Keratinocyte (primary cell): ENCODE data around the gene ARID4A. TPM values are rescaled to one million over a fixed set of nuclear protein-coding genes. Genes with fewer than 3 reads are reported as not detected.

Experiments used
- DNase-seq: peaks from one replicate; pipeline ENCODE4 v3.0.0-alpha.2; 2011; ENCODE audit warnings: low read depth, missing footprints, low spot score
- FAIRE-seq: peaks from 2 replicates; lab custom pipeline; 2011; peaks lifted over from hg19 to GRCh38; lab: Jason Lieb, UNC
- H2AFZ ChIP-seq: 2 replicates; pipeline ENCODE4 v1.6.0; 2012; ENCODE audit warnings: low read length, control low read depth, inconsistent platforms; ENCODE audit not compliant: control insufficient read depth
- H3K27ac ChIP-seq: 2 replicates; pipeline ENCODE4 v1.5.1; 2011; ENCODE audit warnings: low read length; ENCODE audit not compliant: control insufficient read depth, insufficient read depth
- H3K27me3 ChIP-seq: 3 replicates; pipeline ENCODE4 v1.6.0; 2011; ENCODE audit warnings: low read length; ENCODE audit not compliant: control insufficient read depth, insufficient read depth; ENCODE audit errors: extremely low read depth
- H3K36me3 ChIP-seq, 2 experiments: 2 replicates in 1 of 2; 3 replicates in 1 of 2; pipeline ENCODE4 v1.5.1; 2011; ENCODE audit warnings: low read length in 2 of 2, mild to moderate bottlenecking in 1 of 2; ENCODE audit not compliant: control insufficient read depth in 2 of 2, insufficient read depth in 2 of 2; ENCODE audit errors: extremely low read depth in 1 of 2
- H3K4me1 ChIP-seq: 3 replicates; pipeline ENCODE4 v1.5.1; 2011; ENCODE audit warnings: low read length; ENCODE audit not compliant: control insufficient read depth, insufficient read depth; ENCODE audit errors: extremely low read depth
- H3K4me2 ChIP-seq: 3 replicates; pipeline ENCODE4 v1.6.0; 2011; ENCODE audit warnings: low read depth, low read length; ENCODE audit not compliant: control insufficient read depth, insufficient read depth; ENCODE audit errors: extremely low read depth
- H3K4me3 ChIP-seq, 3 experiments: fragments of 200-600 bp in 1 of 3; sonication (generic) in 1 of 3; 2 replicates in 2 of 3; 3 replicates in 1 of 3; pipeline ENCODE4 v1.5.1; 2011 to 2016; ENCODE audit warnings: low read length in 3 of 3, mild to moderate bottlenecking in 3 of 3, control low read depth in 2 of 3, inconsistent platforms in 1 of 3, low read depth in 1 of 3, mixed read lengths in 1 of 3, mixed run types in 1 of 3, moderate library complexity in 1 of 3; ENCODE audit not compliant: control insufficient read depth in 2 of 3, insufficient read depth in 2 of 3; ENCODE audit errors: extremely low read depth in 1 of 3
- H3K79me2 ChIP-seq: 2 replicates; pipeline ENCODE4 v1.6.0; 2012; ENCODE audit warnings: low read length; ENCODE audit not compliant: control insufficient read depth, insufficient read depth
- H3K9ac ChIP-seq: 3 replicates; pipeline ENCODE4 v1.6.0; 2011; ENCODE audit warnings: low read length; ENCODE audit not compliant: control insufficient read depth, insufficient read depth; ENCODE audit errors: extremely low read depth
- H3K9me1 ChIP-seq: 3 replicates; pipeline ENCODE4 v1.6.0; 2011; ENCODE audit warnings: low read length; ENCODE audit not compliant: control insufficient read depth, insufficient read depth; ENCODE audit errors: extremely low read depth
- H3K9me3 ChIP-seq: 2 replicates; pipeline ENCODE4 v1.5.1; 2012; ENCODE audit warnings: low read depth, low read length; ENCODE audit not compliant: control insufficient read depth
- H4K20me1 ChIP-seq: 3 replicates; pipeline ENCODE4 v1.6.0; 2011; ENCODE audit warnings: low read length; ENCODE audit not compliant: control insufficient read depth, insufficient read depth; ENCODE audit errors: extremely low read depth
- CTCF ChIP-seq, 3 experiments: IDR thresholded peaks in 1 of 3; conservative IDR thresholded peaks in 1 of 3; optimal IDR thresholded peaks in 1 of 3; 2 replicates in 2 of 3; 3 replicates in 1 of 3; pipeline versions ENCODE3 to v1.5.1; 2011; ENCODE audit warnings: low read length in 3 of 3, mild to moderate bottlenecking in 3 of 3, moderate library complexity in 2 of 3, control low read depth in 1 of 3, inconsistent platforms in 1 of 3; ENCODE audit not compliant: insufficient read depth in 2 of 3; ENCODE audit errors: extremely low read depth in 1 of 3
- EZH2 ChIP-seq: IDR thresholded peaks from one replicate; pipeline ENCODE4 v1.6.1; 2012; ENCODE audit warnings: inconsistent platforms, mild to moderate bottlenecking, low read length, moderate library complexity
- dilution Hi-C: fragments of 300-500 bp; cut with MboI; formaldehyde crosslinking; loops from one replicate; pipeline ENCODE4 v1.7.0; 2020; ENCODE audit warnings: low sequenced_read_pairs; ENCODE audit not compliant: extremely low pct_ligation_motif_present
- polyA plus RNA-seq, 5 experiments: library from polyadenylated mRNA; depleted of rRNA in 3 of 5; stranded (reverse) in 3 of 5; stranded (forward) in 1 of 5; unstranded in 1 of 5; fragments of >200 nt; gene quantifications; 1 replicate in 1 of 5; 2 replicates in 3 of 5; 3 replicates in 1 of 5; pipeline versions ENCODE4 v1.2.1 to v1.2.3, GENCODE V29; 2011 to 2012; ENCODE audit warnings: missing spikeins in 2 of 5, low read depth in 1 of 5, low replicate concordance in 1 of 5

The ARID4A gene
- polyA plus RNA-seq, 1 donor (not counting 4 experiments of a cell fraction or from before 2014, with no cell fraction given): 8.4 TPM

GRCh38 chr14:58395812-58396788 lies 97.7 kb downstream of the ARID4A start, which contains the start of gene TOMM20L:
Gene TOMM20L (plus strand): TSS chr14:58395930. CDS start chr14:58395958, 28 bp downstream.
- no peaks in the 10 kb centered on the region for H3K9me3 ChIP-seq
- DNase-seq (peak; percentile 2), FAIRE-seq (no peak)
- dilution Hi-C loops: no loop called here
- peak within 1 kb of the TSS; percentile 46 for H3K9ac ChIP-seq
- no peaks in the 10 kb centered on the region for H3K27me3 ChIP-seq
- no peaks in the 10 kb centered on the region for H4K20me1 ChIP-seq
- H3K9me1 ChIP-seq: no peaks in the 10 kb centered on the region
- H2AFZ ChIP-seq: peak within 1 kb of the TSS; percentile 81
- no peaks in the 10 kb centered on the region for H3K79me2 ChIP-seq
- H3K36me3 ChIP-seq: no peaks in the 10 kb centered on the region
- TF ChIP-seq EZH2: no peak
- peak in 2 of 3 experiments; percentile 53 to 84 for TF ChIP-seq CTCF (optimal IDR thresholded peaks at IDR 0.05 in 1 of 3, IDR thresholded peaks at IDR 0.05 in 1 of 3, conservative IDR thresholded peaks at IDR 0.05 in 1 of 3; ENCODE audit: extremely low read depth in 1 of 3, insufficient read depth in 2 of 3, low read length in 3 of 3)
- no peak within 1 kb of the TSS for H3K27ac ChIP-seq
- peaks cover 4% of the 10 kb centered on the region for H3K4me1 ChIP-seq
- peak within 1 kb of the TSS; percentile 88 for H3K4me2 ChIP-seq
- peak within 1 kb of the TSS; percentile 21 to 56 (median 48) for H3K4me3 ChIP-seq

GRCh38 chr14:58397156-58397555 lies 98.8 kb downstream of the ARID4A start:
- Histone ChIP-seq H3K4me3 (no peak overlapping the region), H3K4me2 (no peak overlapping the region), H3K4me1 (peaks cover 4% of the 10 kb centered on the region), H3K9me3 (no peaks in the 10 kb centered on the region), H2AFZ (no peak overlapping the region), H4K20me1 (no peaks in the 10 kb centered on the region), H3K27me3 (no peaks in the 10 kb centered on the region), H3K79me2 (no peaks in the 10 kb centered on the region), H3K36me3 (no peaks in the 10 kb centered on the region), H3K9me1 (no peaks in the 10 kb centered on the region), H3K27ac (no peak overlapping the region), H3K9ac (no peak overlapping the region)
- TF ChIP-seq EZH2: no peak
- TF ChIP-seq CTCF (optimal IDR thresholded peaks at IDR 0.05 in 1 of 3, IDR thresholded peaks at IDR 0.05 in 1 of 3, conservative IDR thresholded peaks at IDR 0.05 in 1 of 3; ENCODE audit: extremely low read depth in 1 of 3, insufficient read depth in 2 of 3, low read length in 3 of 3): no peak
- no peak for FAIRE-seq
- dilution Hi-C loops: no loop called here
- no peak for DNase-seq
